DND-41 (cell line): ENCODE data around the gene MUL1.

Experiments
- ATAC-seq: fragments of 200-7000 bp; cut with Tn5 transposase; 3 replicates; pipeline ENCODE4 v1.9.1; 2021; ENCODE audit warnings: low read depth; ENCODE audit not compliant: insufficient read depth
- DNase-seq: peaks from one replicate; pipeline ENCODE4 v3.0.0-alpha.2; 2020
- H2AFZ ChIP-seq: 2 replicates; pipeline ENCODE4 v1.6.0; 2012; ENCODE audit warnings: low read depth, low read length
- H3K27ac ChIP-seq: 2 replicates; pipeline ENCODE4 v1.5.1; 2012; ENCODE audit warnings: low read length, inconsistent platforms
- H3K27me3 ChIP-seq: fragments of 200-600 bp; sonication (generic); 2 replicates; pipeline ENCODE4 v1.6.0; 2012; ENCODE audit warnings: low read length, mild to moderate bottlenecking, inconsistent platforms; ENCODE audit not compliant: insufficient read depth, poor library complexity
- H3K36me3 ChIP-seq: 2 replicates; pipeline ENCODE4 v1.5.1; 2012; ENCODE audit warnings: low read length, inconsistent platforms; ENCODE audit not compliant: insufficient read depth
- H3K4me1 ChIP-seq: 2 replicates; pipeline ENCODE4 v1.5.1; 2012; ENCODE audit warnings: mild to moderate bottlenecking, low read length; ENCODE audit not compliant: insufficient read depth
- H3K4me2 ChIP-seq: 2 replicates; pipeline ENCODE4 v1.6.0; 2012; ENCODE audit warnings: mild to moderate bottlenecking, moderate library complexity, low read length, inconsistent platforms; ENCODE audit not compliant: insufficient read depth
- H3K4me3 ChIP-seq, 2 experiments: fragments of 200-600 bp in 1 of 2; shearing (Covaris generic) in 1 of 2; 2 replicates each; pipeline ENCODE4 v1.5.1; 2012 to 2016; ENCODE audit warnings: inconsistent platforms in 2 of 2, low read length in 2 of 2, mild to moderate bottlenecking in 2 of 2, low read depth in 1 of 2, moderate library complexity in 1 of 2
- H3K79me2 ChIP-seq: 2 replicates; pipeline ENCODE4 v1.6.0; 2012; ENCODE audit warnings: low read length, inconsistent platforms; ENCODE audit not compliant: insufficient read depth
- H3K9ac ChIP-seq: 2 replicates; pipeline ENCODE4 v1.6.0; 2012; ENCODE audit warnings: low read depth, mild to moderate bottlenecking, inconsistent platforms, low read length, moderate library complexity
- H3K9me3 ChIP-seq: 2 replicates; pipeline ENCODE4 v1.5.1; 2012; ENCODE audit warnings: low read length, moderate library complexity, mild to moderate bottlenecking, inconsistent platforms; ENCODE audit not compliant: insufficient read depth, severe bottlenecking
- H4K20me1 ChIP-seq: 2 replicates; pipeline ENCODE4 v1.6.0; 2012; ENCODE audit warnings: low read length; ENCODE audit not compliant: insufficient read depth
- EZH2 ChIP-seq: IDR thresholded peaks from 3 replicates; pipeline ENCODE4 v1.6.1; 2012; ENCODE audit warnings: borderline replicate concordance, low read depth, mild to moderate bottlenecking, moderate library complexity, low read length, inconsistent platforms; ENCODE audit not compliant: severe bottlenecking
- TF ChIP-seq, protein P1 (sequence below): IDR thresholded peaks from 2 replicates; pipeline ENCODE4 v1.5.1; 2012; ENCODE audit warnings: borderline replicate concordance, low read length, moderate library complexity, mild to moderate bottlenecking; ENCODE audit not compliant: poor library complexity, severe bottlenecking; ENCODE audit errors: extremely low read depth

The MUL1 gene

DNA sequence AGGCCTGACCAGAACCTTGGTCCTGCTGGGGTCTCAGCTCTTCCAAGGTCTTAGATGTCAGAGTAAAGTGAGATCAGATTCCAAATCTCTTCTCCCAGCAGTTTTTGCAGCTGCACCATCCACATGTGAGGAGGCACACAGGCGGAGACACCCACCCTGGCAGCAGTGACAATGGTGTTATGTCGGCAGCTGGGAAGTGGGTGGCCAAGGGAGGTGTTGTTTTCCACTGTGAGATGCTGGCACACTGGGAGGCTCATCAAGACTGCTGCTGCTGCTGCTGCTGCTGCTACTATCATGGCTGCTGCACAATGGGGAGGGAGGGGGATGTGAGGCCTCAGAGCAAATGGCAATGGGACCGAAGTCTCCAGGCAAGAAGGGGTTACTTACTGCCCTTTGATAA lies 45.6 kb downstream of the MUL1 start:
- TF ChIP-seq, protein P1, sequence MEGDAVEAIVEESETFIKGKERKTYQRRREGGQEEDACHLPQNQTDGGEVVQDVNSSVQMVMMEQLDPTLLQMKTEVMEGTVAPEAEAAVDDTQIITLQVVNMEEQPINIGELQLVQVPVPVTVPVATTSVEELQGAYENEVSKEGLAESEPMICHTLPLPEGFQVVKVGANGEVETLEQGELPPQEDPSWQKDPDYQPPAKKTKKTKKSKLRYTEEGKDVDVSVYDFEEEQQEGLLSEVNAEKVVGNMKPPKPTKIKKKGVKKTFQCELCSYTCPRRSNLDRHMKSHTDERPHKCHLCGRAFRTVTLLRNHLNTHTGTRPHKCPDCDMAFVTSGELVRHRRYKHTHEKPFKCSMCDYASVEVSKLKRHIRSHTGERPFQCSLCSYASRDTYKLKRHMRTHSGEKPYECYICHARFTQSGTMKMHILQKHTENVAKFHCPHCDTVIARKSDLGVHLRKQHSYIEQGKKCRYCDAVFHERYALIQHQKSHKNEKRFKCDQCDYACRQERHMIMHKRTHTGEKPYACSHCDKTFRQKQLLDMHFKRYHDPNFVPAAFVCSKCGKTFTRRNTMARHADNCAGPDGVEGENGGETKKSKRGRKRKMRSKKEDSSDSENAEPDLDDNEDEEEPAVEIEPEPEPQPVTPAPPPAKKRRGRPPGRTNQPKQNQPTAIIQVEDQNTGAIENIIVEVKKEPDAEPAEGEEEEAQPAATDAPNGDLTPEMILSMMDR = no peak
- no peak for TF ChIP-seq EZH2
- ATAC-seq = no peak
- no peaks in the 10 kb centered on the region for H3K79me2 ChIP-seq

DNA sequence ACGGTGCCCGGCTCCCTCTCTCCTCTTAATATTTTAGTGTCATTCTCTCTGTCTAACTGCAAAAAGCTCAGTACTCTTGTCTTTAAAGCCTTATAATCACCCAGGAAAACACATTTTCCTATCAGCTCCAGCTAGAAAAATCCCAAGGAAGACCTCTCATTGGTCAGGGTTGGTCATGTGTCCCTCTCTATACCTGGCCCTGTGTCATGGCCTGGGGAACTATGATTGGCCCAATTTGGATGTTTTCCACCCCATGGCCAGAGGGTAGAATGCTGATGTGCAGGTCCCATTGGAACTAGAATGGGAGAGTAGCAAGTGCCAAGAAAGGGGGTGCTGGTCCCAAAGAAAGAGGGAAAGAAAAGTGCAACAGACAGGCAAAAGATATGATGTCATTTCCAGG lies 49.2 kb downstream of the MUL1 start:
- Histone ChIP-seq H3K27me3 (no peaks in the 10 kb centered on the region), H4K20me1 (no peaks in the 10 kb centered on the region), H3K27ac (no peak overlapping the region), H3K36me3 (no peaks in the 10 kb centered on the region), H3K4me1 (no peaks in the 10 kb centered on the region), H3K9ac (no peak overlapping the region), H3K79me2 (no peaks in the 10 kb centered on the region), H3K9me3 (peaks cover 5% of the 10 kb centered on the region), H2AFZ (no peak overlapping the region), H3K4me3 (no peak overlapping the region), H3K4me2 (no peak overlapping the region)
- DNase-seq = no peak
- no peak for TF ChIP-seq EZH2
- TF ChIP-seq, protein P1 = no peak
- ATAC-seq = no peak

More for the DNA sequence above, 45.6 kb downstream of the MUL1 start:
- Histone ChIP-seq H3K4me1 (no peaks in the 10 kb centered on the region), H3K27ac (no peak overlapping the region), H2AFZ (no peak overlapping the region), H3K36me3 (no peaks in the 10 kb centered on the region), H3K4me2 (no peak overlapping the region), H3K9ac (no peak overlapping the region), H3K27me3 (no peaks in the 10 kb centered on the region), H3K4me3 (no peak overlapping the region), H3K9me3 (peaks cover 5% of the 10 kb centered on the region), H4K20me1 (no peaks in the 10 kb centered on the region)
- no peak for DNase-seq

DNA sequence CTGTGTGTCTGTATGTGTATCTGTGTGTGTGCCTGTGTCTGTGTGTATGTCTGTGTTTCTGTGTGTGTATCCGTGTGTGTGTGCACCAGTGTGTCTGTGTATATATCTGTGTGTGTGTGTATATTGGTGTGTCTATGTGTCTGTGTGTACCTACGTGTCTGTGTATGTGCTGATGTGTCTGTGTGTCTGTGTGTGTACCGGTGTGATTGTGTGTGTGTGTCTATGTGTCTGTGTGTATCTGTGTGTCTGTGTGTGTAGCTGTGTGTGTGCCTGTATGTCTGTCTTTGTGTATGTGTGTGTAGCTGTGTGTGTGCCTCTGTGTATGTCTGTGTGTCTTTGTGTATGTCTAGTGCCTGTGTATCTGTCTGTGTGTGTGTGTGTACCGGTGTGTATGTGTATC lies 53.9 kb downstream of the MUL1 start:
- Histone ChIP-seq H3K27me3 (peaks cover 2% of the 10 kb centered on the region), H3K79me2 (no peaks in the 10 kb centered on the region), H3K4me1 (no peaks in the 10 kb centered on the region), H3K36me3 (no peaks in the 10 kb centered on the region), H3K9ac (no peak overlapping the region), H3K4me3 (no peak overlapping the region), H4K20me1 (no peaks in the 10 kb centered on the region), H3K27ac (no peak overlapping the region), H3K4me2 (no peak overlapping the region), H3K9me3 (no peaks in the 10 kb centered on the region), H2AFZ (no peak overlapping the region)
- TF ChIP-seq, protein P1 = no peak
- TF ChIP-seq EZH2 = no peak
- DNase-seq (no peak), ATAC-seq (no peak)
